ENCODE results near the gene BST1. TPM values are rescaled to one million over a fixed set of nuclear protein-coding genes. Genes with fewer than 3 reads are reported as not detected.
"Not testable (repeated sequence)": the region's sequence is repeated elsewhere in the genome, so short reads cannot be mapped to it uniquely, and the experiment has no call there.

Gene BST1
- total RNA-seq, 1 donor from 2014 or later, result not detected

- no peaks in the 10 kb centered on the region for H3K36me3 Mint-ChIP-seq (ENCODE audit: unreplicated experiment)
- H3K27me3 Mint-ChIP-seq (ENCODE audit: unreplicated experiment), result peaks cover 3% of the 10 kb centered on the region
- H3K4me1 Mint-ChIP-seq (ENCODE audit: low read depth, unreplicated experiment), result peaks cover 1% of the 10 kb centered on the region
- H3K9me3 Mint-ChIP-seq (ENCODE audit: unreplicated experiment), result no peaks in the 10 kb centered on the region
- H3K27ac Mint-ChIP-seq (ENCODE audit: unreplicated experiment), result no peak overlapping the region
- no peak for DNase-seq
- TF ChIP-seq CTCF (IDR thresholded peaks at IDR 0.05; ENCODE audit: partially characterized antibody, unreplicated experiment), result peak; percentile 89
- H3K4me3 Mint-ChIP-seq (ENCODE audit: unreplicated experiment), result no peak overlapping the region
These were observed 27.2 kb downstream of the BST1 start for GRCh38 chr4:15729910-15730533.

GRCh38 chr4:15733061-15733460 is 30.2 kb downstream of the BST1 start:
- not testable (repeated sequence) for H3K4me1 Mint-ChIP-seq (ENCODE audit: low read depth, unreplicated experiment); H3K27ac Mint-ChIP-seq (ENCODE audit: unreplicated experiment); H3K9me3 Mint-ChIP-seq (ENCODE audit: unreplicated experiment); H3K4me3 Mint-ChIP-seq (ENCODE audit: unreplicated experiment); H3K27me3 Mint-ChIP-seq (ENCODE audit: unreplicated experiment); H3K36me3 Mint-ChIP-seq (ENCODE audit: unreplicated experiment); DNase-seq

- no peak overlapping the region for H3K27ac Mint-ChIP-seq (ENCODE audit: unreplicated experiment)
- TF ChIP-seq CTCF (IDR thresholded peaks at IDR 0.05; ENCODE audit: partially characterized antibody, unreplicated experiment), result no peak
- H3K4me3 Mint-ChIP-seq (ENCODE audit: unreplicated experiment), result no peak overlapping the region
- DNase-seq, result peak; percentile 46
- peaks cover 4% of the 10 kb centered on the region for H3K4me1 Mint-ChIP-seq (ENCODE audit: low read depth, unreplicated experiment)
- H3K36me3 Mint-ChIP-seq (ENCODE audit: unreplicated experiment), result no peaks in the 10 kb centered on the region
- H3K27me3 Mint-ChIP-seq (ENCODE audit: unreplicated experiment), result peaks cover 5% of the 10 kb centered on the region
- H3K9me3 Mint-ChIP-seq (ENCODE audit: unreplicated experiment), result no peaks in the 10 kb centered on the region
These were observed 32.7 kb downstream of the BST1 start for GRCh38 chr4:15735536-15735935.

- no peak for DNase-seq
- H3K9me3 Mint-ChIP-seq (ENCODE audit: unreplicated experiment), result peaks cover 2% of the 10 kb centered on the region
- peaks cover 5% of the 10 kb centered on the region for H3K27me3 Mint-ChIP-seq (ENCODE audit: unreplicated experiment)
- H3K36me3 Mint-ChIP-seq (ENCODE audit: unreplicated experiment), result no peaks in the 10 kb centered on the region
- no peak overlapping the region for H3K27ac Mint-ChIP-seq (ENCODE audit: unreplicated experiment)
- TF ChIP-seq CTCF (IDR thresholded peaks at IDR 0.05; ENCODE audit: partially characterized antibody, unreplicated experiment), result no peak
- no peak overlapping the region for H3K4me3 Mint-ChIP-seq (ENCODE audit: unreplicated experiment)
- H3K4me1 Mint-ChIP-seq (ENCODE audit: low read depth, unreplicated experiment), result peaks cover 4% of the 10 kb centered on the region
These were observed 33.7 kb downstream of the BST1 start for GRCh38 chr4:15736514-15737050.

GRCh38 chr4:15737255-15737654 is 34.4 kb downstream of the BST1 start:
- no peak overlapping the region for H3K4me3 Mint-ChIP-seq (ENCODE audit: unreplicated experiment)
- H3K27ac Mint-ChIP-seq (ENCODE audit: unreplicated experiment), result no peak overlapping the region
- H3K4me1 Mint-ChIP-seq (ENCODE audit: low read depth, unreplicated experiment), result peaks cover 4% of the 10 kb centered on the region
- H3K36me3 Mint-ChIP-seq (ENCODE audit: unreplicated experiment), result no peaks in the 10 kb centered on the region
- DNase-seq, result no peak
- TF ChIP-seq CTCF (IDR thresholded peaks at IDR 0.05; ENCODE audit: partially characterized antibody, unreplicated experiment), result no peak
- H3K27me3 Mint-ChIP-seq (ENCODE audit: unreplicated experiment), result peaks cover 5% of the 10 kb centered on the region
- H3K9me3 Mint-ChIP-seq (ENCODE audit: unreplicated experiment), result peaks cover 3% of the 10 kb centered on the region
